ENCODE results near the gene LSP1. TPM values are rescaled to one million over a fixed set of nuclear protein-coding genes. Genes with fewer than 3 reads are reported as not detected.

The LSP1 gene
- total and polyA plus RNA-seq, 8 donors = 9.8 to 239 (median 58.9) TPM

DNA sequence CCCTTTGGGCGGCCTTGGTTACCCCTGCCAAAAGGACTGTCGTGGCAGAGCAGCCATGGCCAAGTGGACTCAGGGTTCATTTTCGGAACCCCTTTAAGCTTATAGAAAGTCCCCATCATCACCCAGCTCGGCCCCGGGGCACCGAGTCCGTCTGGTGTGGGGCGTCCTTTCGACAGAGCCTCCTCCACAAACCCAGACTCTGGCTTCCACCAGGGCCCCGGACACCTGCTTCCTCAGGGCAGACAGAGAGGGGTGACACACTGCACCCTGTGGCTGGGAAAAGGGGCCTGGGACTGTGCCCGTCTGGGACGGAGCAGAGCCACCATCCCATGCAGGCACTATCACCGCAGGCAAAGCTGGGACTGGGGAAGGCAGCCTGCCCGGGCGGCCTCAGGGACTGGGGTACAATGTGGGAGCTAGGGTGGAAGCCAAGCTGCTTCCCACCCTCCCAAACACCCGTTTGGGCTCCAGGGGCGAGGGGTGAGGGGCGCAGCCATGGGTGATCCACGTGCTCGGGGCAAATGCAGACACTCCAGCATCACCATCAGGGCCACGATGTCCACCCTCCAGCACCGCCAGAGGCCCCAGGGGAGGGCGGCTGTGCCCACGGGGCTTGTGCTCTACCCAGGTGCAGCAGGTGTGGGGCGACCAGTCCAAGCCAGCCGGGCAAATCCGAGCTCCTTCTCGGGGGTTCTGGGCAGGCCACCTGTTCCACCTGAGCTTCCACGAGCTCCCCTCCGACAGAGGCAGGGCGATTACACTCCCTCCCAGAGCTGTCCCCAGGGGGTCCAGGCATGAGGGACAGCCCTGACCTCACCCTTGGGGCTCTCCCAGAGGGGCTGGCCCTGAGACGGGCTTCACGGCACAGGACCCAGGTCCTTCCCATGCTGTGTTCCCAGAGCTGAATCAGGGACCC is 82.5 kb downstream of the LSP1 start:
- Histone ChIP-seq H3K4me1 (peaks cover 0 to 10% (median 9%) of the 10 kb centered on the region in 4 donors), H3K27me3 (peaks cover 0 to 29% (median 0%) of the 10 kb centered on the region in 3 donors), H3K27ac (no peak overlapping the region), H3K9me3 (no peaks in the 10 kb centered on the region), H3K36me3 (no peaks in the 10 kb centered on the region), H3K4me3 (no peak overlapping the region)
- intact Hi-C loops (cut with DNase I; ENCODE audit: low total_unique reads) = loop anchor here (2.0 kb wide), 1 partner anchor 23 kb away; no protein-coding TSS in a partner anchor
- WGBS, 5 donors = 75 to 85% (median 82%) methylated on average over 9 to 33 of the region's 33 CpGs
- TF ChIP-seq EP300 (IDR thresholded peaks at IDR 0.05) = no peak
- no peak for TF ChIP-seq POLR2A (IDR thresholded peaks at IDR 0.05)
- no peak for TF ChIP-seq POLR2AphosphoS5 (IDR thresholded peaks at IDR 0.05)
- TF ChIP-seq CTCF (IDR thresholded peaks at IDR 0.05) = no peak
- no peak for DNase-seq

DNA sequence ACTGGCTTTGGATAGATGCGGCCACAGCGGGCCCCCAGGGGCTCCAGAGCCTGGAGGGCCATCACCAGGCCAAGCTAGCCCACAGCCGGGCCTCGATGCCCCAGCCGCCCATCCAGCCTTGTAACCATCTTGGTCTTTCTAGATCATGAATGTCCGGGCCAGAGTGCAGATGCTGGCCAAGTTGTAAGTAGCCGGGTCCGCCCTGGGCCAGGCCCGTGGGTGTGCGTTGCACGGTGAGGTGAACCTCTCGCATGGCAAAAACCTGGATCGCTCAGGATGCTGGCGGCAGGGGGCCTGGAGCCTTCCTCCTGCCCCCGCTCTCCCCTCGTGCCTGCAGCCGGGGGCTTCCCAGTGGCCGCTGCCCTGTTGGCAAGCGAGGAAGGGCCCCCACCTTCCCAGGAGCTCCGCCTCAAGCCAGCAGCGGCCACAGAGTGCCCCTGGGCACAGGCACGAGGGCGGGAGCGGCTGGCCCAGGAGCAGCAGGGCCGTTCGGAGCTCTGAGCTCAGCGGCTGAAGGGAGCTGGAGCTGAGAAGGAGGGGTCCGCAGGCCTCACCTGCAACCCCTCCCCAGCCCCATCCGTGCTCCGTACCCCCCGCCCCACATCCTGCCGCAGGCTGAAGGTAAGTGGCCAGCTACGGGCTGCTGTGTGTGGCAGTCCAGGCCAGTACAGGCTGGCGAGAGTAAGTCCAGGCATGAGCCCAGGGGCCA is 83.3 kb downstream of the LSP1 start:
- DNase-seq = no peak
- Histone ChIP-seq H3K27ac (no peak overlapping the region), H3K4me1 (peaks cover 0 to 10% (median 9%) of the 10 kb centered on the region in 4 donors), H3K36me3 (no peaks in the 10 kb centered on the region), H3K9me3 (no peaks in the 10 kb centered on the region), H3K4me3 (no peak overlapping the region), H3K27me3 (peaks cover 0 to 29% (median 0%) of the 10 kb centered on the region in 3 donors)
- intact Hi-C loops (cut with DNase I; ENCODE audit: low total_unique reads) = no loop called here
- WGBS, 5 donors = 73 to 89% (median 86%) methylated on average over 6 to 34 of the region's 34 CpGs
- TF ChIP-seq EP300 (IDR thresholded peaks at IDR 0.05) = no peak
- no peak for TF ChIP-seq CTCF (IDR thresholded peaks at IDR 0.05)
- TF ChIP-seq POLR2AphosphoS5 (IDR thresholded peaks at IDR 0.05) = no peak
- no peak for TF ChIP-seq POLR2A (IDR thresholded peaks at IDR 0.05)

DNA sequence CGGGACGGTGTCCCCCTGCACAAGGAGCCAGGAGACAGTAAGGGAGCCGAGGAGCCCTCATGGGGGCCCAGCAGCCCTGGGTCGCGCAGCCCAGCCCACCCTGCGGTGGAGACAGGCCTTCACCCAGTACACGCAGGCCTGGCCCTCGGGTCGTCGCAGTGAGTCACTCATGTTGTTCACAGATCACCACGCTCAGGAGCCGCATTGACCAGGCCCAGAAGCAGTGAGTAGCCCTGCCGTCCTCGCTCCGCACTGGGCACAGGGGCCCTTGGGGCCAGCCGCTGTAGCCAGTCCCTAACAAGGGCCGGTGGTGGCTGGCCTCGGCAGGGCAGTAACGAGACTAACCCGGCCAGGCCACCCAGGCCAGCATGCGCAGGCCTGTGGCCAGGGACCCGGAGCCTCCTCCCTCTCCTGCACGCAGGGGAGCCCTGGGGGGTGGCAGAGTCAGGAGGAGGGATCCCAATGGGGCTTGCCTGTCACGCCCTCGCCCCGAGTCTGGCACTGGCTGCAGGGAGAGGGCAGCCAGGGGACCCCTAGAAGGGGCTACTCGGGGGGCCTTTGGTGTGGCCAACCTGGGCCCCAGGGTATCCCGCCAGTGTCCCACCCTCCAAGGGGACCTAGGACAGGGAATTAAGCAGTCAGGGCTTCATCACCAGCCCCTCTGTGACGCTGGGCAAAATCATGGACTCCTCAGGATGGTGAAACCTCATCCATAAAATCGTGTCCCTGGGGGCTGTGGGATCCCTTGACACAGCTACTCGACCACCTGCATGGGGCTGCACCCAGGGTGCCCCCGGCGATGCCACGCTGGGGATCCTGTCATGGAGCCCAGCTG is 84.1 kb downstream of the LSP1 start:
- Histone ChIP-seq H3K27me3 (peaks cover 0 to 29% (median 0%) of the 10 kb centered on the region in 3 donors), H3K27ac (no peak overlapping the region), H3K36me3 (no peaks in the 10 kb centered on the region), H3K4me1 (peaks cover 0 to 10% (median 9%) of the 10 kb centered on the region in 4 donors), H3K4me3 (no peak overlapping the region), H3K9me3 (no peaks in the 10 kb centered on the region)
- WGBS, 5 donors = 82 to 92% (median 83%) methylated on average over 16 to 34 of the region's 34 CpGs
- TF ChIP-seq CTCF (IDR thresholded peaks at IDR 0.05) = no peak
- no peak for TF ChIP-seq EP300 (IDR thresholded peaks at IDR 0.05)
- DNase-seq = no peak
- intact Hi-C loops (cut with DNase I; ENCODE audit: low total_unique reads) = no loop called here

All from stomach (tissue), 9 donors.